ENCODE measurements around the gene PRPF19.

DNA sequence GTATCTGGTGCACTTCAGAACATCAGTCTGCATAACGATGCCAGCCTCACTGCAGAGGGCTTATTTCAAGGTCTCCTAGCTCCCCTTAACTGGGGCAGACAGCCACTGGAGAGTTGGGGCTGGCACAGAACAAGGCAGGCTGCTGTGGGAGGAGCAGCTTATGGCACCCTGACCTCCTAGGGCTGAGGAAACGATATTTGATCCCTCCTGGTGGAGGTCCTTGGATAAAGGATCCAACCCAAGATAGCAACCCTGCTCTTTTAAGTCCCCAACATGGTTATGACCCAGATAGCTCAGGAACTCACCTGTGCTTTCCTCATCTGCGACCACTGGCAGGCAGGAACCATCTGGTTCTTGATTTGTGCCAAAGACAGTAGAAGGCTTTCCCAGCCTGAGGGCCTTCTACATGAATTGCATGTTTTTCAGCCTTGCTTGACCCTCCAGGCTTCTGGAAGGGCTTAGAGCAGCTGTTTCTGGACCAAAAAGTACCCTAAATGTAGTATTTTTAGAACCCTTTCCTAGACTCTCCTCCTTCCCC, 10.4 kb upstream of the PRPF19 start:
- TF ChIP-seq, protein P1, sequence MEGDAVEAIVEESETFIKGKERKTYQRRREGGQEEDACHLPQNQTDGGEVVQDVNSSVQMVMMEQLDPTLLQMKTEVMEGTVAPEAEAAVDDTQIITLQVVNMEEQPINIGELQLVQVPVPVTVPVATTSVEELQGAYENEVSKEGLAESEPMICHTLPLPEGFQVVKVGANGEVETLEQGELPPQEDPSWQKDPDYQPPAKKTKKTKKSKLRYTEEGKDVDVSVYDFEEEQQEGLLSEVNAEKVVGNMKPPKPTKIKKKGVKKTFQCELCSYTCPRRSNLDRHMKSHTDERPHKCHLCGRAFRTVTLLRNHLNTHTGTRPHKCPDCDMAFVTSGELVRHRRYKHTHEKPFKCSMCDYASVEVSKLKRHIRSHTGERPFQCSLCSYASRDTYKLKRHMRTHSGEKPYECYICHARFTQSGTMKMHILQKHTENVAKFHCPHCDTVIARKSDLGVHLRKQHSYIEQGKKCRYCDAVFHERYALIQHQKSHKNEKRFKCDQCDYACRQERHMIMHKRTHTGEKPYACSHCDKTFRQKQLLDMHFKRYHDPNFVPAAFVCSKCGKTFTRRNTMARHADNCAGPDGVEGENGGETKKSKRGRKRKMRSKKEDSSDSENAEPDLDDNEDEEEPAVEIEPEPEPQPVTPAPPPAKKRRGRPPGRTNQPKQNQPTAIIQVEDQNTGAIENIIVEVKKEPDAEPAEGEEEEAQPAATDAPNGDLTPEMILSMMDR (IDR thresholded peaks at IDR 0.05; ENCODE audit: low read depth, low read length, poor library complexity, severe bottlenecking), result no peak
- TF ChIP-seq EZH2phosphoT487 (IDR thresholded peaks at IDR 0.05; ENCODE audit: borderline replicate concordance, low read length), result no peak
